HepG2 (cell line): ENCODE data around the gene PDE3B. TPM values are rescaled to one million over a fixed set of nuclear protein-coding genes. Genes with fewer than 3 reads are reported as not detected.

Source experiments
- ATAC-seq: fragments of 200-7000 bp; cut with Tn5 transposase; 3 replicates; pipeline ENCODE4 v1.9.1; 2020; ENCODE audit warnings: mild to moderate bottlenecking, moderate library complexity
- BruUV-seq: library from RNA; stranded (reverse); fragments of 400-500 nt; replicated peaks from 2 replicates; lab custom pipeline; 2021; lab: Mats Ljungman, UMichigan
- CTCF ChIA-PET: fragments of 300-600 bp; formaldehyde crosslinking; extraction: SDS; loops from one replicate; lab custom pipeline; 2021; ENCODE audit warnings: low total read pairs, inconsistent platforms, low intra/inter-chr PET ratio; lab: Yijun Ruan, JAX
- POLR2A ChIA-PET: fragments of 350-600 bp; sonication (Branson Sonifier 250); formaldehyde crosslinking; loops from one replicate; lab custom pipeline; 2020; ENCODE audit warnings: antibody characterized with exemption, inconsistent platforms; lab: Yijun Ruan, JAX
- DNase-seq: peaks from one replicate; pipeline ENCODE4 v3.0.0-alpha.2; 2015; ENCODE audit warnings: low spot score
- FAIRE-seq: peaks from 3 replicates; lab custom pipeline; 2011; peaks lifted over from hg19 to GRCh38; lab: Jason Lieb, UNC
- H2AFZ ChIP-seq: one replicate; pipeline ENCODE4 v1.6.1; 2011; ENCODE audit warnings: low read length, inconsistent platforms
- H3K27ac ChIP-seq: fragments of 300-600 bp; 3 replicates; pipeline ENCODE4 v1.8.0; 2011; ENCODE audit warnings: mixed run types, mild to moderate bottlenecking, mixed read lengths, low read length, inconsistent platforms; ENCODE audit not compliant: insufficient read depth; ENCODE audit errors: extremely low read length
- H3K27me3 ChIP-seq, 2 experiments: fragments of 200-600 bp in 1 of 2; 2 replicates in 1 of 2; 3 replicates in 1 of 2; pipeline versions ENCODE4 v1.6.0 to v1.8.0; 2011; ENCODE audit warnings: low read length in 2 of 2, mild to moderate bottlenecking in 2 of 2, moderate library complexity in 2 of 2, inconsistent platforms in 1 of 2; ENCODE audit not compliant: insufficient read depth in 2 of 2, control insufficient read depth in 1 of 2
- H3K36me3 ChIP-seq, 2 experiments: fragments of 200-600 bp in 1 of 2; replicated peaks in 1 of 2; 2 replicates in 1 of 2; 3 replicates in 1 of 2; pipeline versions ENCODE4 v1.5.1 to v1.8.0; 2011; ENCODE audit warnings: low read length in 2 of 2, inconsistent platforms in 1 of 2; ENCODE audit not compliant: insufficient read depth in 2 of 2, control insufficient read depth in 1 of 2
- H3K4me1 ChIP-seq: 2 replicates; pipeline ENCODE4 v1.5.1; 2012; ENCODE audit warnings: low read length, inconsistent platforms; ENCODE audit not compliant: insufficient read depth
- H3K4me2 ChIP-seq: 2 replicates; pipeline ENCODE4 v1.6.0; 2011; ENCODE audit warnings: low read depth, low read length, inconsistent platforms
- H3K4me3 ChIP-seq, 3 experiments: fragments of 200-600 bp in 1 of 3; sonication (generic), shearing (Covaris generic) in 1 of 3; replicated peaks in 1 of 3; 2 replicates each; pipeline ENCODE4 v1.5.1; 2011 to 2016; ENCODE audit warnings: low read length in 3 of 3, inconsistent platforms in 2 of 3, low read depth in 2 of 3, mild to moderate bottlenecking in 2 of 3, control low read depth in 1 of 3, mixed read lengths in 1 of 3; ENCODE audit not compliant: insufficient read depth in 1 of 3
- H3K79me2 ChIP-seq: one replicate; pipeline ENCODE4 v1.6.1; 2011; ENCODE audit warnings: low read length, inconsistent platforms; ENCODE audit not compliant: insufficient read depth
- H3K9ac ChIP-seq: 2 replicates; pipeline ENCODE4 v1.6.0; 2011; ENCODE audit warnings: mild to moderate bottlenecking, low read depth, low read length, inconsistent platforms; ENCODE audit not compliant: insufficient read depth
- H3K9me3 ChIP-seq: 2 replicates; pipeline ENCODE4 v1.5.1; 2012; ENCODE audit warnings: mild to moderate bottlenecking, low read length
- H4K20me1 ChIP-seq: 2 replicates; pipeline ENCODE4 v1.6.0; 2011; ENCODE audit warnings: inconsistent platforms, mild to moderate bottlenecking, low read length, moderate library complexity; ENCODE audit not compliant: insufficient read depth
- AGO2 ChIP-seq: fragments of 200-400 bp; formaldehyde crosslinking; optimal IDR thresholded peaks from 2 replicates; pipeline ENCODE3; 2017; ENCODE audit warnings: mild to moderate bottlenecking, low read depth, low read length, moderate library complexity
- ARNT ChIP-seq: fragments of 450-650 bp; IDR thresholded peaks from 2 replicates; pipeline ENCODE4 v1.6.1; 2017
- FOXA1 ChIP-seq, 2 experiments: fragments of 450-650 bp in 1 of 2; sonication (generic) in 1 of 2; formaldehyde crosslinking in 1 of 2; IDR thresholded peaks; 2 replicates each; pipeline versions ENCODE4 v1.4.0 to v1.6.1; 2016 to 2020; ENCODE audit warnings: missing genetic modification reagents in 1 of 2
- GTF3A ChIP-seq: sonication (generic); formaldehyde crosslinking; conservative IDR thresholded peaks from 2 replicates; pipeline ENCODE4 v1.4.0; 2020; ENCODE audit warnings: mild to moderate bottlenecking, missing genetic modification reagents
- HNRNPL ChIP-seq: fragments of 200-400 bp; formaldehyde crosslinking; IDR thresholded peaks from 2 replicates; pipeline ENCODE4 v1.6.1; 2017; ENCODE audit warnings: mild to moderate bottlenecking, low read depth, low read length
- KMT2B ChIP-seq: IDR thresholded peaks from 2 replicates; pipeline ENCODE4 v1.6.1; 2016; ENCODE audit warnings: missing genetic modification reagents, missing compliant biosample characterization
- ONECUT2 ChIP-seq: sonication (generic); formaldehyde crosslinking; IDR thresholded peaks from 2 replicates; pipeline ENCODE4 v1.4.0; 2020; ENCODE audit warnings: missing genetic modification reagents
- RBM39 ChIP-seq: fragments of 200-400 bp; formaldehyde crosslinking; IDR thresholded peaks from one replicate; pipeline ENCODE4 v1.6.1; 2018; ENCODE audit warnings: antibody characterized with exemption, mild to moderate bottlenecking, low read depth, low read length; ENCODE audit not compliant: poor library complexity, severe bottlenecking
- SAP130 ChIP-seq: IDR thresholded peaks from 2 replicates; pipeline ENCODE4 v1.6.1; 2016; ENCODE audit warnings: low read depth
- SETDB1 ChIP-seq: sonication (generic); formaldehyde crosslinking; IDR thresholded peaks from 2 replicates; pipeline ENCODE4 v1.5.1; 2020; ENCODE audit warnings: missing genetic modification reagents, mild to moderate bottlenecking, borderline replicate concordance
- STAT5B ChIP-seq: sonication (generic); formaldehyde crosslinking; IDR thresholded peaks from 2 replicates; pipeline ENCODE4 v1.4.0; 2020; ENCODE audit warnings: missing genetic modification reagents
- TGIF2 ChIP-seq: IDR thresholded peaks from 2 replicates; pipeline ENCODE4 v1.6.1; 2016; ENCODE audit warnings: control low read depth, missing compliant biosample characterization
- ZNF143 ChIP-seq: sonication (generic); formaldehyde crosslinking; IDR thresholded peaks from 2 replicates; pipeline ENCODE4 v1.4.0; 2020; ENCODE audit warnings: missing genetic modification reagents
- ZNF207 ChIP-seq: fragments of 450-650 bp; IDR thresholded peaks from 2 replicates; pipeline ENCODE4 v1.6.1; 2016; ENCODE audit warnings: antibody characterized with exemption, borderline replicate concordance
- ZNF282 ChIP-seq: fragments of 450-650 bp; IDR thresholded peaks from 2 replicates; pipeline ENCODE4 v1.6.1; 2018; ENCODE audit not compliant: partially characterized antibody
- ZNF431 ChIP-seq: sonication (generic); formaldehyde crosslinking; IDR thresholded peaks from 2 replicates; pipeline ENCODE4 v1.9.0; 2022; ENCODE audit warnings: missing genetic modification reagents, low read depth, mild to moderate bottlenecking, borderline replicate concordance
- ZSCAN25 ChIP-seq: sonication (generic); formaldehyde crosslinking; IDR thresholded peaks from 2 replicates; pipeline ENCODE4 v1.8.0; 2022; ENCODE audit warnings: mild to moderate bottlenecking, missing genetic modification reagents
- WGBS: methylation state at CpG from one replicate; pipeline ENCODE4 v1.1.6; 2017; ENCODE audit warnings: low lambda C conversion rate; 5-methylcytosine and 5-hydroxymethylcytosine counted together
- in situ Hi-C: cut with HindIII; loops from 2 replicates; pipeline ENCODE4 v1.10.0; 2017; ENCODE audit warnings: low pct_unique_long_range_greater_than_20kb; ENCODE audit not compliant: extremely low pct_ligation_motif_present
- intact Hi-C: fragments of 100-400 bp; cut with micrococcal nuclease; formaldehyde crosslinking; loops from one replicate; pipeline ENCODE4 v1.10.0; 2022; ENCODE audit not compliant: unreplicated experiment
- polyA plus RNA-seq, 8 experiments: library from polyadenylated mRNA; depleted of rRNA in 3 of 8; stranded (reverse) in 7 of 8; unstranded in 1 of 8; fragments of >200 nt; fragmentation: Illumina TruSeq in 4 of 8; extraction: Trizol in 4 of 8; gene quantifications; 2 replicates each; pipeline versions ENCODE4 v1.2.1 to v1.2.3, GENCODE V29; 2011 to 2016; ENCODE audit warnings: low read depth in 4 of 8, missing spikeins in 1 of 8, mixed read lengths in 1 of 8; ENCODE audit not compliant: insufficient read depth in 1 of 8
- total RNA-seq, 5 experiments: library from RNA; depleted of rRNA; stranded (reverse); fragments of >200 nt; fragmentation: Illumina TruSeq; extraction: Trizol; gene quantifications; 2 replicates each; pipeline ENCODE4 v1.2.3, GENCODE V29; 2016; ENCODE audit warnings: low read depth in 1 of 5

PDE3B gene
- total and polyA plus RNA-seq, 2 of the 13 experiments (the other 11 are each of a cell fraction or from before 2014, with no cell fraction given), result 14.1 to 26.5 TPM

GRCh38 chr11:14872032-14872431 is 228.4 kb downstream of the PDE3B start:
- BruUV-seq, result no TSS peak
- no peak overlapping the region for H3K27ac ChIP-seq
- H3K9ac ChIP-seq, result no peak overlapping the region
- intact Hi-C loops (no loop called here), in situ Hi-C loops (no loop called here)
- ATAC-seq (no peak), FAIRE-seq (no peak), DNase-seq (no peak)
- no peaks in the 10 kb centered on the region for H3K79me2 ChIP-seq
- H4K20me1 ChIP-seq, result no peaks in the 10 kb centered on the region
- ChIA-PET CTCF (no interaction called here), POLR2A (no interaction called here)
- H2AFZ ChIP-seq, result no peak overlapping the region
- H3K36me3 ChIP-seq, result peaks cover 2 to 27% of the 10 kb centered on the region in 2 experiments; a peak in 4 of 5 replicates
- H3K4me2 ChIP-seq, result no peak overlapping the region
- H3K4me1 ChIP-seq, result no peaks in the 10 kb centered on the region
- no peaks in the 10 kb centered on the region for H3K9me3 ChIP-seq
- no peaks in the 10 kb centered on the region; a peak in 1 of 5 replicates for H3K27me3 ChIP-seq
- H3K4me3 ChIP-seq, result no peak overlapping the region
- TF ChIP-seq TGIF2, result no peak

- H3K4me2 ChIP-seq, result no peak overlapping the region
- H3K4me1 ChIP-seq, result no peaks in the 10 kb centered on the region
- no peaks in the 10 kb centered on the region; a peak in 1 of 5 replicates for H3K27me3 ChIP-seq
- in situ Hi-C loops, result no loop called here
- TF ChIP-seq STAT5B (CRISPR knock-in tag) (no peak), ZNF282 (no peak), GTF3A (no peak), ZNF143 (CRISPR knock-in tag) (no peak), ZNF207 (no peak), ONECUT2 (CRISPR knock-in tag) (no peak), ZSCAN25 (no peak), FOXA1 (IDR thresholded peaks at IDR 0.05) (no peak), FOXA1 (CRISPR knock-in tag; IDR thresholded peaks at IDR 0.05) (no peak), AGO2 (no peak), ARNT (no peak), KMT2B (CRISPR knock-in tag) (no peak), SAP130 (CRISPR knock-in tag) (no peak), ZNF431 (CRISPR knock-in tag) (no peak), SETDB1 (no peak), HNRNPL (no peak), RBM39 (no peak)
- TF ChIP-seq, all 625 proteins: peak for 0
- Histone ChIP-seq H3K4me3 (no peak overlapping the region), H4K20me1 (no peaks in the 10 kb centered on the region), H2AFZ (no peak overlapping the region), H3K9me3 (no peaks in the 10 kb centered on the region), H3K27ac (no peak overlapping the region), H3K79me2 (no peaks in the 10 kb centered on the region), H3K36me3 (peaks cover 2 to 19% of the 10 kb centered on the region in 2 experiments; a peak in 4 of 5 replicates), H3K9ac (no peak overlapping the region)
- POLR2A ChIA-PET, result no interaction called here
- no peak for DNase-seq
- no TSS peak for BruUV-seq
- FAIRE-seq, result no peak
- ATAC-seq, result no peak
- intact Hi-C loops, result no loop called here
- 95% methylated on average over 4 of the region's 4 CpGs for WGBS
- CTCF ChIA-PET, result no interaction called here
Observed at GRCh38 chr11:14873632-14874031, 230.0 kb downstream of the PDE3B start.
